ENCODE data around the gene CPLX3. TPM values are rescaled to one million over a fixed set of nuclear protein-coding genes. Genes with fewer than 3 reads are reported as not detected.
A peak's percentile ranks its signal among the peaks of the same experiment; 100 is the strongest.

CPLX3 gene
- total RNA-seq, 1 experiment from 2014 or later = 0.21 TPM

- peaks cover 84% of the 10 kb centered on the region for H3K4me1 Mint-ChIP-seq (ENCODE audit: low read depth, unreplicated experiment)
- DNase-seq = peak; percentile 45
- intact Hi-C loops (cut with micrococcal nuclease; ENCODE audit: unreplicated experiment) = no loop called here
- H3K9me3 Mint-ChIP-seq (ENCODE audit: low read depth, unreplicated experiment) = no peaks in the 10 kb centered on the region
- no TSS peak for BruUV-seq (replicated peaks)
- peak overlapping the region; percentile 54 for H3K27ac Mint-ChIP-seq (ENCODE audit: unreplicated experiment)
- peak overlapping the region; percentile 31 for H3K4me3 Mint-ChIP-seq (ENCODE audit: low read depth, unreplicated experiment)
- no peaks in the 10 kb centered on the region for H3K27me3 Mint-ChIP-seq (ENCODE audit: unreplicated experiment)
- peaks cover 49% of the 10 kb centered on the region for H3K36me3 Mint-ChIP-seq (ENCODE audit: insufficient read depth, unreplicated experiment)
- no peak for TF ChIP-seq CTCF (IDR thresholded peaks at IDR 0.05; ENCODE audit: unreplicated experiment)
- CTCF ChIA-PET = interaction anchor here (0.5 to 0.9 kb wide), 3 partner anchors 10 to 101 kb away, joined by 5 to 6 read pairs (median 6); no protein-coding TSS in a partner anchor
Measured at GRCh38 chr15:74868059-74868458, 41.6 kb downstream of the CPLX3 start.

GRCh38 chr15:74869372-74869725, 42.9 kb downstream of the CPLX3 start:
- peaks cover 56% of the 10 kb centered on the region for H3K36me3 Mint-ChIP-seq (ENCODE audit: insufficient read depth, unreplicated experiment)

GRCh38 chr15:74869726-74870407, 43.4 kb downstream of the CPLX3 start:
- intact Hi-C loops (cut with micrococcal nuclease; ENCODE audit: unreplicated experiment) = no loop called here
- CTCF ChIA-PET = interaction anchor here (0.5 to 1.3 kb wide), 5 partner anchors 32 to 672 kb away, joined by 4 to 15 read pairs (median 5); no protein-coding TSS in a partner anchor
- Mint-ChIP-seq H3K4me1 (ENCODE audit: low read depth, unreplicated experiment) (peaks cover 66% of the 10 kb centered on the region), H3K27me3 (ENCODE audit: unreplicated experiment) (no peaks in the 10 kb centered on the region), H3K9me3 (ENCODE audit: low read depth, unreplicated experiment) (no peaks in the 10 kb centered on the region), H3K36me3 (ENCODE audit: insufficient read depth, unreplicated experiment) (peaks cover 54% of the 10 kb centered on the region), H3K27ac (ENCODE audit: unreplicated experiment) (no peak overlapping the region), H3K4me3 (ENCODE audit: low read depth, unreplicated experiment) (no peak overlapping the region)
- no peak for TF ChIP-seq CTCF (IDR thresholded peaks at IDR 0.05; ENCODE audit: unreplicated experiment)
- BruUV-seq (replicated peaks) = no TSS peak
- no peak for DNase-seq

More at GRCh38 chr15:74869372-74869725, 42.9 kb downstream of the CPLX3 start:
- BruUV-seq (replicated peaks) = no TSS peak
- intact Hi-C loops (cut with micrococcal nuclease; ENCODE audit: unreplicated experiment) = no loop called here
- Mint-ChIP-seq H3K4me1 (ENCODE audit: low read depth, unreplicated experiment) (peaks cover 71% of the 10 kb centered on the region), H3K27me3 (ENCODE audit: unreplicated experiment) (no peaks in the 10 kb centered on the region), H3K9me3 (ENCODE audit: low read depth, unreplicated experiment) (no peaks in the 10 kb centered on the region), H3K4me3 (ENCODE audit: low read depth, unreplicated experiment) (no peak overlapping the region), H3K27ac (ENCODE audit: unreplicated experiment) (no peak overlapping the region)
- no peak for DNase-seq
- CTCF ChIA-PET = interaction anchor here (0.6 to 1.3 kb wide), 4 partner anchors 32 to 671 kb away, joined by 4 to 7 read pairs (median 4); no protein-coding TSS in a partner anchor
- no peak for TF ChIP-seq CTCF (IDR thresholded peaks at IDR 0.05; ENCODE audit: unreplicated experiment)

- no TSS peak for BruUV-seq (replicated peaks)
- Mint-ChIP-seq H3K27ac (ENCODE audit: unreplicated experiment) (no peak overlapping the region), H3K36me3 (ENCODE audit: insufficient read depth, unreplicated experiment) (peaks cover 54% of the 10 kb centered on the region), H3K9me3 (ENCODE audit: low read depth, unreplicated experiment) (no peaks in the 10 kb centered on the region), H3K27me3 (ENCODE audit: unreplicated experiment) (no peaks in the 10 kb centered on the region), H3K4me1 (ENCODE audit: low read depth, unreplicated experiment) (peaks cover 59% of the 10 kb centered on the region), H3K4me3 (ENCODE audit: low read depth, unreplicated experiment) (no peak overlapping the region)
- no peak for TF ChIP-seq CTCF (IDR thresholded peaks at IDR 0.05; ENCODE audit: unreplicated experiment)
- CTCF ChIA-PET = interaction anchor here (0.5 to 0.7 kb wide), 2 partner anchors 31 to 55 kb away, joined by 3 to 15 read pairs; no protein-coding TSS in a partner anchor
- no peak for DNase-seq
- intact Hi-C loops (cut with micrococcal nuclease; ENCODE audit: unreplicated experiment) = no loop called here
Measured at GRCh38 chr15:74870436-74871215, 44.2 kb downstream of the CPLX3 start.

Measured in Calu3 (cell line).